ENCODE data around the gene KLF4.
A peak's percentile ranks its signal among the peaks of the same experiment; 100 is the strongest.
"Not testable (repeated sequence)": the region's sequence is repeated elsewhere in the genome, so short reads cannot be mapped to it uniquely, and the experiment has no call there.

Gene KLF4

GRCh38 chr9:107489687-107490605 is at the start of gene KLF4:
TSS of gene KLF4 (minus strand) at chr9:107489769. CDS start at chr9:107489172, 597 bp downstream.
- Mint-ChIP-seq H3K4me1 (peaks cover 12% of the 10 kb centered on the region), H3K27ac (no peak within 1 kb of the TSS), H3K9me3 (no peaks in the 10 kb centered on the region), H3K4me3 (peak within 1 kb of the TSS; percentile 58), H3K36me3 (no peaks in the 10 kb centered on the region)
- DNase-seq (ENCODE audit: low spot score in 2 of 2) (peak in 1 of 2 donors; percentile 66), ATAC-seq (peak; percentile 76)

GRCh38 chr9:107536462-107536861 is 46.9 kb upstream of the KLF4 start:
- Mint-ChIP-seq H3K4me3 (no peak overlapping the region), H3K36me3 (no peaks in the 10 kb centered on the region), H3K4me1 (no peaks in the 10 kb centered on the region), H3K27ac (no peak overlapping the region), H3K9me3 (no peaks in the 10 kb centered on the region)
- ATAC-seq (no peak), DNase-seq (ENCODE audit: low spot score in 2 of 2) (no peak)

- no peak for ATAC-seq
- no peak overlapping the region for H3K4me3 Mint-ChIP-seq
Observed at GRCh38 chr9:107534510-107535078, 45.0 kb upstream of the KLF4 start.

GRCh38 chr9:107530679-107531078 is 41.1 kb upstream of the KLF4 start:
- no peak for ATAC-seq
- no peaks in the 10 kb centered on the region for H3K36me3 Mint-ChIP-seq
- no peaks in the 10 kb centered on the region for H3K9me3 Mint-ChIP-seq
- H3K4me1 Mint-ChIP-seq: no peaks in the 10 kb centered on the region
- no peak overlapping the region for H3K4me3 Mint-ChIP-seq
- H3K27ac Mint-ChIP-seq: no peak overlapping the region
- no peak for DNase-seq (ENCODE audit: low spot score in 2 of 2)

More at GRCh38 chr9:107534510-107535078, 45.0 kb upstream of the KLF4 start:
- H3K9me3 Mint-ChIP-seq: no peaks in the 10 kb centered on the region
- DNase-seq (ENCODE audit: low spot score in 2 of 2): no peak
- no peaks in the 10 kb centered on the region for H3K36me3 Mint-ChIP-seq
- H3K27ac Mint-ChIP-seq: no peak overlapping the region
- no peaks in the 10 kb centered on the region for H3K4me1 Mint-ChIP-seq

- Mint-ChIP-seq H3K4me1 (no peaks in the 10 kb centered on the region), H3K27ac (no peak overlapping the region), H3K9me3 (no peaks in the 10 kb centered on the region), H3K4me3 (no peak overlapping the region), H3K36me3 (no peaks in the 10 kb centered on the region)
- DNase-seq (ENCODE audit: low spot score in 2 of 2): no peak
- ATAC-seq: no peak
Observed at GRCh38 chr9:107528686-107529085, 39.1 kb upstream of the KLF4 start.

- Mint-ChIP-seq H3K4me1 (no peaks in the 10 kb centered on the region), H3K9me3 (peaks cover 3% of the 10 kb centered on the region), H3K27ac (no peak overlapping the region), H3K36me3 (no peaks in the 10 kb centered on the region), H3K4me3 (no peak overlapping the region)
- ATAC-seq: no peak
- no peak for DNase-seq (ENCODE audit: low spot score in 2 of 2)
Observed at GRCh38 chr9:107523539-107523938, 34.0 kb upstream of the KLF4 start.

GRCh38 chr9:107520186-107520585 is 30.6 kb upstream of the KLF4 start:
- ATAC-seq (no peak), DNase-seq (ENCODE audit: low spot score in 2 of 2) (no peak)
- no peaks in the 10 kb centered on the region for H3K36me3 Mint-ChIP-seq
- H3K4me3 Mint-ChIP-seq: no peak overlapping the region
- H3K27ac Mint-ChIP-seq: no peak overlapping the region
- H3K4me1 Mint-ChIP-seq: no peaks in the 10 kb centered on the region
- H3K9me3 Mint-ChIP-seq: peaks cover 6% of the 10 kb centered on the region

- no peak overlapping the region for H3K4me3 Mint-ChIP-seq
- no peak for ATAC-seq
- H3K9me3 Mint-ChIP-seq: peaks cover 6% of the 10 kb centered on the region
- no peaks in the 10 kb centered on the region for H3K36me3 Mint-ChIP-seq
- no peak overlapping the region for H3K27ac Mint-ChIP-seq
- no peaks in the 10 kb centered on the region for H3K4me1 Mint-ChIP-seq
- DNase-seq (ENCODE audit: low spot score in 2 of 2): no peak
Observed at GRCh38 chr9:107518037-107518807, 28.7 kb upstream of the KLF4 start.

- ATAC-seq (no peak), DNase-seq (ENCODE audit: low spot score in 2 of 2) (no peak)
- no peaks in the 10 kb centered on the region for H3K36me3 Mint-ChIP-seq
- no peak overlapping the region for H3K27ac Mint-ChIP-seq
- peaks cover 3% of the 10 kb centered on the region for H3K9me3 Mint-ChIP-seq
- no peaks in the 10 kb centered on the region for H3K4me1 Mint-ChIP-seq
- H3K4me3 Mint-ChIP-seq: no peak overlapping the region
Observed at GRCh38 chr9:107513464-107514100, 24.0 kb upstream of the KLF4 start.

GRCh38 chr9:107504585-107505455 is 15.3 kb upstream of the KLF4 start:
- Mint-ChIP-seq H3K4me3 (no peak overlapping the region), H3K9me3 (no peaks in the 10 kb centered on the region), H3K36me3 (no peaks in the 10 kb centered on the region), H3K4me1 (no peaks in the 10 kb centered on the region), H3K27ac (no peak overlapping the region)
- ATAC-seq: no peak
- no peak for DNase-seq (ENCODE audit: low spot score in 2 of 2)

GRCh38 chr9:107502464-107502863 is 12.9 kb upstream of the KLF4 start:
- Mint-ChIP-seq H3K27ac (no peak overlapping the region), H3K36me3 (no peaks in the 10 kb centered on the region), H3K4me3 (no peak overlapping the region), H3K4me1 (no peaks in the 10 kb centered on the region), H3K9me3 (no peaks in the 10 kb centered on the region)
- DNase-seq (ENCODE audit: low spot score in 2 of 2) (no peak), ATAC-seq (no peak)

- H3K36me3 Mint-ChIP-seq; H3K4me3 Mint-ChIP-seq; H3K9me3 Mint-ChIP-seq; H3K27ac Mint-ChIP-seq; DNase-seq (ENCODE audit: low spot score in 2 of 2); ATAC-seq; H3K4me1 Mint-ChIP-seq: not testable (repeated sequence)
Observed at GRCh38 chr9:107500421-107501200, 11.0 kb upstream of the KLF4 start.

- Mint-ChIP-seq H3K4me1 (no peaks in the 10 kb centered on the region), H3K27ac (no peak overlapping the region), H3K36me3 (no peaks in the 10 kb centered on the region), H3K4me3 (no peak overlapping the region), H3K9me3 (no peaks in the 10 kb centered on the region)
- ATAC-seq (no peak), DNase-seq (ENCODE audit: low spot score in 2 of 2) (no peak)
Observed at GRCh38 chr9:107496976-107497375, 7.4 kb upstream of the KLF4 start.
